ENCODE measurements around the gene ANO1. TPM values are rescaled to one million over a fixed set of nuclear protein-coding genes. Genes with fewer than 3 reads are reported as not detected.

Gene ANO1
- total and polyA plus RNA-seq, 2 of the 8 experiments (the other 6 are each of a cell fraction or from before 2014, with no cell fraction given) = 4.7 to 5.0 TPM

GRCh38 chr11:70107191-70107590, 29.1 kb downstream of the ANO1 start (continued):
- TF ChIP-seq BCL11A (IDR thresholded peaks at IDR 0.05; ENCODE audit: low read depth in 2 of 2, low read length in 2 of 2) = no peak
- TF ChIP-seq CHD1 (IDR thresholded peaks at IDR 0.05; ENCODE audit: low read depth, low read length) = no peak
- TF ChIP-seq CEBPB (IDR thresholded peaks at IDR 0.05; ENCODE audit: low read depth, low read length) = no peak
- no peak for TF ChIP-seq KDM4A (IDR thresholded peaks at IDR 0.05; ENCODE audit: low read depth, low read length, severe bottlenecking)
- TF ChIP-seq TCF12 (IDR thresholded peaks at IDR 0.05; ENCODE audit: low read depth, low read length) = no peak
- TF ChIP-seq CBX8 (IDR thresholded peaks at IDR 0.05; ENCODE audit: borderline replicate concordance, low read depth, low read length) = no peak
- no peak for TF ChIP-seq SP1 (IDR thresholded peaks at IDR 0.05; ENCODE audit: low read depth, low read length)
- no peak for TF ChIP-seq NRF1 (IDR thresholded peaks at IDR 0.05; ENCODE audit: low read depth, low read length)
